Esophagus muscularis mucosa (tissue), 4 donors: ENCODE measurements around the gene HAUS7. TPM values are rescaled to one million over a fixed set of nuclear protein-coding genes. Genes with fewer than 3 reads are reported as not detected.

Source experiments
- DNase-seq: peaks from one replicate; pipeline ENCODE4 v3.0.0-alpha.2; 2017; ENCODE audit errors: extremely low spot score
- H3K27ac ChIP-seq, 4 donors: fragments of 200-600 bp; sonication (generic); replicated peaks in 1 of 4; 1 replicate in 3 of 4; 2 replicates in 1 of 4; pipeline ENCODE4 v1.5.1; 2016 to 2019; ENCODE audit warnings: mild to moderate bottlenecking in 1 of 4
- H3K27me3 ChIP-seq, 4 donors: fragments of 200-600 bp; sonication (generic); one replicate each; pipeline versions ENCODE4 v1.5.1 to v1.6.0; 2016 to 2019
- H3K36me3 ChIP-seq, 4 donors: fragments of 200-600 bp; sonication (generic); one replicate each; pipeline ENCODE4 v1.5.1; 2016 to 2019
- H3K4me1 ChIP-seq, 4 donors: fragments of 200-600 bp; sonication (generic); one replicate each; pipeline ENCODE4 v1.5.1; 2016 to 2019
- H3K4me3 ChIP-seq, 4 donors: fragments of 200-600 bp; sonication (generic); 1 replicate in 2 of 4; 2 replicates in 2 of 4; pipeline ENCODE4 v1.5.1; 2016 to 2019; ENCODE audit warnings: mild to moderate bottlenecking in 4 of 4, moderate library complexity in 1 of 4
- H3K9me3 ChIP-seq, 4 donors: fragments of 200-600 bp; sonication (generic); 1 replicate in 3 of 4; 2 replicates in 1 of 4; pipeline ENCODE4 v1.5.1; 2016 to 2019
- CTCF ChIP-seq, 3 experiments: fragments of 200-600 bp in 2 of 3; fragments of 450-650 bp in 1 of 3; sonication (generic) in 2 of 3; IDR thresholded peaks; one replicate each; pipeline ENCODE4 v1.5.1; 2017 to 2019; ENCODE audit warnings: antibody characterized with exemption in 3 of 3, mild to moderate bottlenecking in 2 of 3, moderate library complexity in 1 of 3
- EP300 ChIP-seq: sonication (generic); formaldehyde crosslinking; IDR thresholded peaks from one replicate; pipeline ENCODE4 v1.6.1; 2017; ENCODE audit warnings: antibody characterized with exemption
- POLR2A ChIP-seq: fragments of 450-650 bp; IDR thresholded peaks from one replicate; pipeline ENCODE4 v1.6.1; 2017; ENCODE audit warnings: antibody characterized with exemption, moderate library complexity, mild to moderate bottlenecking, low read depth
- POLR2AphosphoS5 ChIP-seq, 2 donors: sonication (generic); formaldehyde crosslinking; IDR thresholded peaks; one replicate each; pipeline ENCODE4 v1.6.1; 2017; ENCODE audit warnings: antibody characterized with exemption in 2 of 2
- WGBS: methylation state at CpG from one replicate; pipeline ENCODE4 v1.1.5; 2018; 5-methylcytosine and 5-hydroxymethylcytosine counted together
- intact Hi-C: fragments of 100-400 bp; cut with DNase I; formaldehyde crosslinking; loops from one replicate; pipeline ENCODE4 v1.15.1; 2023
- total RNA-seq, 4 donors: library from RNA; depleted of rRNA; stranded (reverse); fragments of >200 nt; gene quantifications; one replicate each; pipeline versions ENCODE4 v1.1.0 to v1.2.1, GENCODE V29; 2016

HAUS7 gene
- total RNA-seq, 4 donors from 2014 or later, result 23.4 to 25.8 (median 24.2) TPM

GRCh38 chrX:153463031-153463430 lies 7.3 kb downstream of the HAUS7 start:
- H3K36me3 ChIP-seq, result peaks cover 0 to 38% (median 12%) of the 10 kb centered on the region in 4 donors
- H3K9me3 ChIP-seq, result no peaks in the 10 kb centered on the region
- peaks cover 0 to 5% (median 2%) of the 10 kb centered on the region in 4 donors for H3K4me1 ChIP-seq
- DNase-seq, result no peak
- no peaks in the 10 kb centered on the region for H3K27me3 ChIP-seq
- 95% methylated on average over 5 of the region's 6 CpGs for WGBS
- no peak overlapping the region for H3K4me3 ChIP-seq
- intact Hi-C loops, result no loop called here
- TF ChIP-seq EP300, result no peak
- no peak for TF ChIP-seq POLR2A
- no peak overlapping the region for H3K27ac ChIP-seq

GRCh38 chrX:153462291-153462690 lies 8.1 kb downstream of the HAUS7 start:
- WGBS, result 76% methylated on average over 9 of the region's 10 CpGs
- no peaks in the 10 kb centered on the region for H3K9me3 ChIP-seq
- H3K27ac ChIP-seq, result no peak overlapping the region
- peaks cover 0 to 9% (median 0%) of the 10 kb centered on the region in 4 donors for H3K4me1 ChIP-seq
- TF ChIP-seq EP300 (no peak), CTCF (IDR thresholded peaks at IDR 0.05) (no peak), POLR2A (no peak), POLR2AphosphoS5 (IDR thresholded peaks at IDR 0.05) (no peak)
- no peak overlapping the region for H3K4me3 ChIP-seq
- peaks cover 0 to 37% (median 12%) of the 10 kb centered on the region in 4 donors for H3K36me3 ChIP-seq
- DNase-seq, result no peak
- intact Hi-C loops, result no loop called here
- no peaks in the 10 kb centered on the region for H3K27me3 ChIP-seq

GRCh38 chrX:153460826-153461225 lies 9.6 kb downstream of the HAUS7 start:
- 75% methylated on average over 6 of the region's 7 CpGs for WGBS
- no peaks in the 10 kb centered on the region for H3K9me3 ChIP-seq
- DNase-seq, result no peak
- TF ChIP-seq CTCF (IDR thresholded peaks at IDR 0.05) (peak; percentile 26 to 56 (median 30)), EP300 (no peak)
- H3K4me1 ChIP-seq, result peaks cover 6 to 22% (median 10%) of the 10 kb centered on the region in 4 donors
- H3K27me3 ChIP-seq, result no peaks in the 10 kb centered on the region
- intact Hi-C loops, result no loop called here
- peaks cover 0 to 43% (median 16%) of the 10 kb centered on the region in 4 donors for H3K36me3 ChIP-seq
- H3K27ac ChIP-seq, result no peak overlapping the region
- no peak overlapping the region for H3K4me3 ChIP-seq

GRCh38 chrX:153459986-153460385 lies 10.4 kb downstream of the HAUS7 start:
- Histone ChIP-seq H3K27me3 (no peaks in the 10 kb centered on the region), H3K4me3 (no peak overlapping the region), H3K9me3 (no peaks in the 10 kb centered on the region), H3K27ac (no peak overlapping the region), H3K4me1 (peaks cover 6 to 22% (median 10%) of the 10 kb centered on the region in 4 donors), H3K36me3 (peaks cover 0 to 52% (median 18%) of the 10 kb centered on the region in 4 donors)
- TF ChIP-seq CTCF (IDR thresholded peaks at IDR 0.05) (no peak), POLR2AphosphoS5 (IDR thresholded peaks at IDR 0.05) (no peak), POLR2A (no peak), EP300 (no peak)
- intact Hi-C loops, result no loop called here
- WGBS, result 89% methylated on average over 4 of the region's 4 CpGs
- DNase-seq, result no peak

GRCh38 chrX:153458476-153458875 lies 11.9 kb downstream of the HAUS7 start:
- WGBS, result 75% methylated on average over 4 of the region's 4 CpGs

More at GRCh38 chrX:153458476-153458875, 11.9 kb downstream of the HAUS7 start:
- no peak overlapping the region for H3K27ac ChIP-seq
- H3K4me1 ChIP-seq, result peaks cover 6 to 22% (median 10%) of the 10 kb centered on the region in 4 donors
- H3K9me3 ChIP-seq, result no peaks in the 10 kb centered on the region
- intact Hi-C loops, result no loop called here
- DNase-seq, result no peak
- H3K27me3 ChIP-seq, result no peaks in the 10 kb centered on the region
- H3K4me3 ChIP-seq, result no peak overlapping the region
- no peak for TF ChIP-seq EP300
- no peak for TF ChIP-seq CTCF (IDR thresholded peaks at IDR 0.05)
- no peak for TF ChIP-seq POLR2AphosphoS5 (IDR thresholded peaks at IDR 0.05)
- no peak for TF ChIP-seq POLR2A
- peaks cover 0 to 57% (median 19%) of the 10 kb centered on the region in 4 donors for H3K36me3 ChIP-seq
